HCT116 (cell line): ENCODE measurements around the gene HIBADH.

ENCODE experiments used
- CEBPB ChIP-seq: IDR thresholded peaks from 2 replicates; pipeline ENCODE4 v1.6.1; 2012; ENCODE audit warnings: low read depth
- JUND ChIP-seq: IDR thresholded peaks from 2 replicates; pipeline ENCODE4 v1.6.1; 2012
- POLR2A ChIP-seq: IDR thresholded peaks from 2 replicates; pipeline ENCODE4 v1.7.0; 2011; ENCODE audit warnings: borderline replicate concordance; ENCODE audit not compliant: insufficient read depth, insufficient read length; ENCODE audit errors: extremely low read depth
- TF ChIP-seq, protein P1 (sequence below): IDR thresholded peaks from 2 replicates; pipeline ENCODE4 v1.6.1; 2012; ENCODE audit warnings: low read depth
- TF ChIP-seq, protein P2 (sequence below), 3 experiments: fragments of 200-600 bp in 1 of 3; sonication (generic) in 1 of 3; IDR thresholded peaks in 2 of 3; conservative IDR thresholded peaks in 1 of 3; 2 replicates each; pipeline ENCODE4 v1.5.1; 2012 to 2017; ENCODE audit warnings: low read depth in 2 of 3, low read length in 2 of 3, antibody characterized with exemption in 1 of 3, borderline replicate concordance in 1 of 3, control low read depth in 1 of 3, mild to moderate bottlenecking in 1 of 3, mixed read lengths in 1 of 3, mixed run types in 1 of 3, moderate library complexity in 1 of 3; ENCODE audit not compliant: insufficient read depth in 1 of 3
- TF ChIP-seq, protein P3 (sequence below): IDR thresholded peaks from 2 replicates; pipeline ENCODE4 v1.6.1; 2012

DNA sequence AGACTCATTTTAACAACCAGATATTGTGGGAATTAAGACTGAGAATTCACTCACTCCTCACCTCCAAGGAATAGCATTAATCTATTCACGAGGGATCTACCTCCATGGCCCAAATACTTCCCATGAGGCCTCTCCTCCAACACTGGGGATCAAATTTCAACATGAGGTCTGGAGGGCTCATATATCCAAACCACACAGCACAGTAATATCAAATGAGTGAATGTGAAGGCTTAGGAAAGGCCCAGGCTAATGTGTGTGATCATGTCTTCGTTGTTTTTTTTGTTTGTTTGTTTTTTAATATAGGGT, 46.5 kb downstream of the HIBADH start:
- TF ChIP-seq CEBPB (no peak), POLR2A (no peak), JUND (no peak)
- TF ChIP-seq, protein P1, sequence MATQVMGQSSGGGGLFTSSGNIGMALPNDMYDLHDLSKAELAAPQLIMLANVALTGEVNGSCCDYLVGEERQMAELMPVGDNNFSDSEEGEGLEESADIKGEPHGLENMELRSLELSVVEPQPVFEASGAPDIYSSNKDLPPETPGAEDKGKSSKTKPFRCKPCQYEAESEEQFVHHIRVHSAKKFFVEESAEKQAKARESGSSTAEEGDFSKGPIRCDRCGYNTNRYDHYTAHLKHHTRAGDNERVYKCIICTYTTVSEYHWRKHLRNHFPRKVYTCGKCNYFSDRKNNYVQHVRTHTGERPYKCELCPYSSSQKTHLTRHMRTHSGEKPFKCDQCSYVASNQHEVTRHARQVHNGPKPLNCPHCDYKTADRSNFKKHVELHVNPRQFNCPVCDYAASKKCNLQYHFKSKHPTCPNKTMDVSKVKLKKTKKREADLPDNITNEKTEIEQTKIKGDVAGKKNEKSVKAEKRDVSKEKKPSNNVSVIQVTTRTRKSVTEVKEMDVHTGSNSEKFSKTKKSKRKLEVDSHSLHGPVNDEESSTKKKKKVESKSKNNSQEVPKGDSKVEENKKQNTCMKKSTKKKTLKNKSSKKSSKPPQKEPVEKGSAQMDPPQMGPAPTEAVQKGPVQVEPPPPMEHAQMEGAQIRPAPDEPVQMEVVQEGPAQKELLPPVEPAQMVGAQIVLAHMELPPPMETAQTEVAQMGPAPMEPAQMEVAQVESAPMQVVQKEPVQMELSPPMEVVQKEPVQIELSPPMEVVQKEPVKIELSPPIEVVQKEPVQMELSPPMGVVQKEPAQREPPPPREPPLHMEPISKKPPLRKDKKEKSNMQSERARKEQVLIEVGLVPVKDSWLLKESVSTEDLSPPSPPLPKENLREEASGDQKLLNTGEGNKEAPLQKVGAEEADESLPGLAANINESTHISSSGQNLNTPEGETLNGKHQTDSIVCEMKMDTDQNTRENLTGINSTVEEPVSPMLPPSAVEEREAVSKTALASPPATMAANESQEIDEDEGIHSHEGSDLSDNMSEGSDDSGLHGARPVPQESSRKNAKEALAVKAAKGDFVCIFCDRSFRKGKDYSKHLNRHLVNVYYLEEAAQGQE = no peak
- TF ChIP-seq, protein P2, sequence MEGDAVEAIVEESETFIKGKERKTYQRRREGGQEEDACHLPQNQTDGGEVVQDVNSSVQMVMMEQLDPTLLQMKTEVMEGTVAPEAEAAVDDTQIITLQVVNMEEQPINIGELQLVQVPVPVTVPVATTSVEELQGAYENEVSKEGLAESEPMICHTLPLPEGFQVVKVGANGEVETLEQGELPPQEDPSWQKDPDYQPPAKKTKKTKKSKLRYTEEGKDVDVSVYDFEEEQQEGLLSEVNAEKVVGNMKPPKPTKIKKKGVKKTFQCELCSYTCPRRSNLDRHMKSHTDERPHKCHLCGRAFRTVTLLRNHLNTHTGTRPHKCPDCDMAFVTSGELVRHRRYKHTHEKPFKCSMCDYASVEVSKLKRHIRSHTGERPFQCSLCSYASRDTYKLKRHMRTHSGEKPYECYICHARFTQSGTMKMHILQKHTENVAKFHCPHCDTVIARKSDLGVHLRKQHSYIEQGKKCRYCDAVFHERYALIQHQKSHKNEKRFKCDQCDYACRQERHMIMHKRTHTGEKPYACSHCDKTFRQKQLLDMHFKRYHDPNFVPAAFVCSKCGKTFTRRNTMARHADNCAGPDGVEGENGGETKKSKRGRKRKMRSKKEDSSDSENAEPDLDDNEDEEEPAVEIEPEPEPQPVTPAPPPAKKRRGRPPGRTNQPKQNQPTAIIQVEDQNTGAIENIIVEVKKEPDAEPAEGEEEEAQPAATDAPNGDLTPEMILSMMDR (IDR thresholded peaks at IDR 0.05 in 2 of 3, conservative IDR thresholded peaks at IDR 0.05 in 1 of 3; ENCODE audit: borderline replicate concordance in 1 of 3, insufficient read depth in 1 of 3, low read depth in 2 of 3, low read length in 2 of 3) = no peak
- TF ChIP-seq, protein P3, sequence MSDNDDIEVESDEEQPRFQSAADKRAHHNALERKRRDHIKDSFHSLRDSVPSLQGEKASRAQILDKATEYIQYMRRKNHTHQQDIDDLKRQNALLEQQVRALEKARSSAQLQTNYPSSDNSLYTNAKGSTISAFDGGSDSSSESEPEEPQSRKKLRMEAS = no peak
